Hippocampal formation (tissue), 2 donors: Measurements from ENCODE around the gene SLC22A23.

Source experiments
- DNase-seq, 2 donors: peaks; one replicate each; lab custom pipeline; 2025; lab: John Stamatoyannopoulos, UW

SLC22A23 gene

DNA sequence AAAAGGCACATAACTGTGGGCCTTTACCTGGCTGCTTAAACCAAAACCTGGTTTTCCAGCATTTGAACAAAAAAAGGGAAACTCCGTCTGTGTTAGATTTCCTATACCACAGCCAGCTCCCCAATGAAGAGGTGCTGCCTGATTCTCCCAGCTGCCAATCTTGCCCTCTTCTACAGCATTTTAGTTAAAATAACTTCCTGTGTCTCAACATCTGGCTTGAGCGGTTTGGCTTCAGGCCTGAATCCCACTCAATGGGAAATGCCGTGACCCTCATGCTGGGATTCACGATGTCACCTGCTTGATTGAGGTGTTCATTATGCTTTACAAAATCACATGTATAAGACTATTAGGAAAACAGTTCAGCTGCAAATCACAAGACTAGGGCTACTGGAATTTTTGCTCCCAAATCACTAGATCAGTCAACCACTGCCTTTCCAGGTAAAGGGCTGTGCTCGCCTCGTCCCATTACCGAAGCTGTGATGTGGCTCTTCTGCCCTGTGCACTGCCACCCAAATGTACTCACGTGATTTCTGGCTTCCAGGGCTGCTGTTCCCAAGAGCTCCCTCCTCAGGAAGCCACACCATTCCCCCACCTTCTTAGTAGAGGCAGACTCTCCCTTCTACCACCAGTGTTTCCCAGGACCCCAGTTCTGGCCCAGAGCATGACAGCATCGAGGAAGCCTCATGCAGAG lies 103.5 kb downstream of the SLC22A23 start:
- no peak for DNase-seq

DNA sequence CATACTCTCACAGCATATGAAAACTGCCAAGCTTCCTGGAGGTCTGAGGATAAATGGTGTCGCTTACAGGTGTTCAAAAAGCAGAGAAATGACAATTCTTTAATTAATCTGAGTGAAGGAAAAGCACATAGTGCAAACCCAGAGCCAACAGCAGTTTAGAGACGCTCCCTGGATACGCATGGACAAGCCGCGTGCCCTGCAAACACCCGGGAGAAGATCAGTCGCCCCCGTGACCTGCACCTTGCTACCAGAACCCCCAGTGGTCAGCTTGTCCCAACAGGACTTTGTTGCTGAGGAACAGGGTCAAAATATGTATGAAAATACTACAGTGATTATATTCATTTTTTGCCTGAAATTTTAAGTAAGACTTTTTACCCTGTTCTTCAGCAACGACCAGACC lies 104.2 kb downstream of the SLC22A23 start:
- DNase-seq = no peak

DNA sequence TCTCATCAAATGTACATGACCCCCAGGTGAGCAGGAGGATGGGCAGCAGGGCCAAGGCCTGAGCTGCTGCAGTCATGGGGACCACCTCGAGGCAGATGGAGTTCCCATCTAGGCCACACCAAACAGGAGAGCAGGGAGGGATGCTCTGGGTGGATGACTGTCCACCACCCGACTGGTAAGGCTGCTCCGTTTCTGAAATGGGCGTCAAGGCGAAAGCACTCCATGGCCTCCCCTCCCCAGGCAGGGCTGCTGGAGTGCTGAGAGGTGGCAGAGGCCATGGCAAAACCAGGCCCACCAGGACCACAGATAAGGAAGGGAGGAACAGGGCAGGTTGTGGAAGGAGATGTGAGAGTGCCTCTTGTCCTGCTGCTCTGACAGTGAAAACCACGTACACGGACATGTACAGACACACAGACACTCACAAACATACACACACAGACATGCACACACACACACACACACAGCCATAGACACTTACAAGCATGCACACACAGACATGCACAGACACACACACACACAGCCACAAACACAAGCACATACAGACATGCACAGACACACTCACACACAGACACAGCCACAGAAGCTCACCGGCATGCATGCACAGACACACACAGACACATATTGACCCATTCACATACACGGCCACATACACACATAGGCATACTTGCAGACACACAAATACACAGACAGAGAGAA lies 104.9 kb downstream of the SLC22A23 start:
- DNase-seq = no peak

DNA sequence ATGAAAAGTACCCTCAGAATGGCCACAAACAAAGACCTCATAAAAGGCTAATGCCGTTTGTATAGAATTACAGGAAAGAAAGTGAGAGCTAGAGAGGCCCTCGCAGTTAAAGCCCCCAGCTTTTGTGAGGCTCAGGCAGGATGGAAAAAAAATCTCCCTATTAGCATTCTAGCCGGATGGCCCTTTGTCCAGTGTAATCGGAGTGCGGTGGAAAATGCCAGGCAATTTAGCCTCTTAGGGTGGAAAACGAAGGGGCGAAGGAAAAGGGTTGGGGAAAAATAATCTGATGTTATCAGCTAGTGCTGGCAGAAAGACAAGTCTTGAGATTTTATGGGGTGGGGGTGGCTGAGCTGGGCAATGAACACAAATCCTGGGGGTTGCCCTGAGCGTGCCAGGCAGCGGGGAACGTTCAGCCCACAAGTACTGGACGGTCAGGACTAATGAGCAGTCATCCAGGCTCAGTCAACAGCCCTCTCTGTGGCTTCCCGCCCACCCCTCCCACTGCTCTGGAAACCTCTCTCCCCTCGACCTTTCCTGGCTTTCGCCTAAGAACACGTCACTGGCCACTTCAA lies 105.7 kb downstream of the SLC22A23 start:
- peak in 1 of 2 donors; percentile 65 for DNase-seq

DNA sequence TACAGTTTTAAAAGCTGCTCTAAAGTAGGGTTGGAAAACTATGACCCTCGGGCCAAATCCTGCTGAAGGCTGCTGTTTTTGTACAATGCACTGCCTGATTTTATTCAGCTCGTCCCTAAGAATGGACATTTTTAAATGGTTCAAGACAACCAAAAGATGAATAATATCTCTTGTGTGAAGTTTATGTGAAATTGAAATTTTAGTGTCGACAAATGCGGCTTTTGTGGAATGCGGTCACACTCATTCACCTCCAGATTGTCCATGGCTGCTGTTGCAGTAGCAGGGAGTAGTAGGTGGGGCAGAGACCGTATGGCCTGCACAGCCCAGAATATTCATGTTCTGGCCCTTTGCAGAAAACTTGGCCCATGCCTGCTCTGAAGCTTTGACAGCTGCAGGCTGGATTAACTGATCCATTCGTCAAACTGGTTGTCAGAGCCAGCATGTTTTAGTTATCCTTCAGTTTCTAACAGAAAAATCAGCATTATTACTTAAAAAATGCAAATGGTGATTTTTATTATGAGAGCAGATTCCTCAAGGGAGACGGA lies 106.5 kb downstream of the SLC22A23 start:
- DNase-seq = no peak

DNA sequence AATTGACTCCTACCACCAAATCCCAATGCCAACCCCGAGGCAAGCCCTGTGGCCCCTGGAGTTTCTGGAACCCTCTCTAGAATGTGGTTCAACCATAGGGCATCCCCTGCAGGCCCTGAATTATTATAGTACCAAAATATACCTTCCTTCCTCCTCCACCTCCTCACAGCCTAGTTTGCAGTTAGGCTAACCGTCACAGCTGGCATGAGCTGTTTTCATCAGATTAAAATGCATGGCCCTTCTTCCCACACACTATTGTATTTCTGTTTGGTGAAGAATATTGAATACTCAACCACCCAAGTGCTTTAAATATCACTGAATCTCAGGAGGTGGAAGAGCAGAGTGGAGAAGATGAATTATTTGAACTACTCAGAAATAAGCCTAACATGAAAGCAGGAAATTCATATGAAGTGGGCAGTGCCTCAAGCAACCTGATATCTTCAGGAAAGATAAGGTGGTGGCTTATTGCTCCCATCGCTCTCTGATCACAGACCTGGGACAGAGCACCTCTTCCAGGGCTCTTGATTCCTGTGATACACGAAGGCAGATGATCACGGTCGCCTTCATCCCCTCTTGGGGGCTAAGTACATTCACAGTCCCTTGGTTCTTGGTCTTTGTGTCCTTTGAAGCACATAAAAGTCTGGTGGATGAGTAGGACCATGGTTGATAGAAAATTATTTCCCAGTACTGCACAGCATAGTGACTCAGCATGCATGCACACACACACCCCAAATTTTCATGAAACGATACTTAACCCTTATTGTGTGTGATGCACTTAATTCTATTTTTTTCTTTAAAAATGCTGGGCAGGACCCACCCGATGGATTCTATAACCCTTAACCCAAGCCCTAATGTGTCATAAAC lies 107.2 kb downstream of the SLC22A23 start:
- no peak for DNase-seq

DNA sequence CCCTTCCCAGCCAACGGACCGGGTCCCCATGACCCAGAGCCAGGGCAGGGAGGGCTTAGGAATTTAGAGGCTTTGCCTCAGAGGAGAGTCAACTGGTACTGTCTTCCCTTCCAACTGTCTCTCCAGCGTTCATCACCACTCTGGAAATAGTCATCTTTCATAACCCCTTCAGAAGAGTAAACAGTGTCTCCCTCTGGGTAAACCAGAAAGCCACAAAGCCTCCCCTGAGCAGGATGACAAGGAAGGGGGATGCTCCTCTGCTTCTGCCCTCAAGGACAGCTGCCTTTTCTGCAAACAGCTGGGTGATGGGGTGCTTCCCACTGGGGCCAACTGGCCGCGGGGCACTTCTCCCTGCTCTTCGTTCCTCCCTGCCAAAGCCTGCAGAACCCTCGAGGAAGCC lies 108.0 kb downstream of the SLC22A23 start:
- DNase-seq = no peak

DNA sequence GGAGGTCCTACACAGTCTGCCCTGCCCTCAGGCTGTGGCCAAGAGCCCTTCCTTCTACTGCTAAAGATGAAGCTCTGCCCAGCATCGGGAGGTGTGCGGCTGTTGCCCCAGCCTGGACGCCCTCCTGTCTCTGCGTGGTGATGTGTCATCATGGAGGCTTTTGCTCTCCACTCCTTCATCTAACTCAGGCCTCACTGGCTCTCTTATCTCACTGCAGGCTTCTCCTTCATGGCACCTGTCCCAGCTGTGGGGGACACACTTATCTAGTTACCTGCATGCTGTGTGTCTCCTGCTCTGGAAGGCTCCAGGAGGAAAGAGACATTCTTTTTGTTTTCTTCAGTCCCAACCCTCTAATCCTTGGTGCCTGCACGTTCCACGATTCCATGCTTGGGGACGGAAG lies 109.0 kb downstream of the SLC22A23 start:
- no peak for DNase-seq

DNA sequence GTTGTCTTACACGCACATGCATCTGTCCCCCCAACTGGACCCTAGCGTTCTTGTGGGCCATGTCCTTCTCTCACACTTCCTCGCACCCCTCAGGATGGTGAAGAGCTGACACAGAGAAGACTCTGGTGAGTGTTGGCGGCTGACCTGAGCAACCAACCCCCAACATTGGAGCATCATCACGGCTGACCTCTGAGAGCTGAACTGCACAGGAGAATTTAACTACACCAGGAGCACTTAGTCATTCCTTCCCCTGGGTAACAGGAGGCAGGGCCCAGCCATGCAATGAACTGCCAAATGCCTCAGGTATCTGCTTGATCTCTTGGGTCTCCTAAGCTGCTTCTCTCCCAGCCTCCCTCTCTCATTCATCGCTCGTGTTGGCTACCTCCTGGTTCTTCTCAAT lies 109.6 kb downstream of the SLC22A23 start:
- DNase-seq = no peak

DNA sequence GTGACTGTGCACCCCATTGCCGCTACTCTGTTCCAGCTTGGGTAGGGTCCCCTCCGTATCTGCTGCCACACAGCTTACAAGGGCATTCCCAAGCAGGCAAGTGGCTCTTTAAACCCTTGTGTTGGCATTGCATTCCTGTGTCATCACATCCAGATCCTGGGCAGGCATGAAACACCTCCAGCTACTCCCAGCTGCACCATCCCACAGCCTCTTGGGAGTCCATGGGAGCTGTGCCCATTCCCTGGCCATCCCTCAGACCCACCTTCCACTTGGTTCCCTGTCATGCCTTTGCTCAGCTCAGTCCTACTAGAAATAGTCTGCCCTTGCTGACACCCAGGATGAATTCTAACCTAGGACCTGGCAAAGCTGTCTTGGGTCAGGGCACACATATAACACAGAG lies 110.4 kb downstream of the SLC22A23 start:
- no peak for DNase-seq

DNA sequence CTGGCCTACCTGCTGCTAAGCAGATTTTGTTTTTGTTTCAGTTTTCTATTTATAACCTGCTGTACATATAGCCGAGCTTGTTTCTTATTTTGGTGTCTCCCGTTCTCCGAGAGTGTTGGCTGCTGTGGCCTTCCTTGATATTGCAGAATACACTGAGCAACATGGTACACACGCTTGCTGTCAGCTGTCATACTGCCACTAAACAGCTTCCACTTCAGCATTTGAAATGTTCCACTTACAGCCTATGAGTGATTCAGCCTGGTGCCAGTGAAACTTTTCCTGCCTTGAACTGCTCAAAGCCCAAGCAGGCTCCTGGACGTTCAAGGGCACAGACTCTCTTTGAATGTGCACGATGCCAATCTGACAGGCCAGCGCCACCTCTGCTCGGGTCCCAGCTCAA lies 111.0 kb downstream of the SLC22A23 start:
- DNase-seq = no peak

DNA sequence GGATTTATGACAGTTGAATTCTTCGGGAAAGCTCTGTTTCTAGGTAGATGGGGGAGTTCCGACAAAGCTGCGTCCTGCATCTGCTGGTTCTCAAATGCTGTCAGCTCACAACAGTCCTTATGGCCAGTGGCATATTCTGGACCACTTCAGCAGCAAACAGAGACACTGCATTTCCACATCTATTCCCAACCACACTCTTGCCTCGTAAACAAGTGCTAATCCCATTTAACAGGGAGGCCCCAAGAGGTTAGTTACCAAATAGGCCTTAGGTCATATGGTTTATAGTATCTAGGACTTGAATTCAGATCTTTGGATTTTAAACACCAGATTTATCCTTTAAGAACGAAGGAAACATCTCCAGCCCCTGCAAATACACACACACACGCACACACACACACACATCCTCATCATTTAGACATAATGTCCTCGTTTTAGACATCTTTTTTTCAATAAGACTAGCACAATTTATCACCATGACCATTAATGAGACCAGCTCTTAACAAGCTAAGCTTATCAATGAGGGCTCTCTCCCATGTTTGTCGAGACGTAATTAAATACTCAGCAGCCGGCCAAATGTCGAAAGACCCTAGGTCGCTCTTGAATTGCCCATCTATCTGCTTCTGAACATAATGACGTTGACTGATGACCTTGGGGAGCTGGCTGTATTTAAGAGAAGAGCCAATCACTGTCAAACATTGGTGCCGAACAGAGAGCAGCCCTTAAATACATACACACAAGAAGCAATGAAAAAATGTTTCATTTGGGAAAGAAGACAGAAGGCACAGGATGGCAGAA lies 113.6 kb downstream of the SLC22A23 start:
- no peak for DNase-seq

DNA sequence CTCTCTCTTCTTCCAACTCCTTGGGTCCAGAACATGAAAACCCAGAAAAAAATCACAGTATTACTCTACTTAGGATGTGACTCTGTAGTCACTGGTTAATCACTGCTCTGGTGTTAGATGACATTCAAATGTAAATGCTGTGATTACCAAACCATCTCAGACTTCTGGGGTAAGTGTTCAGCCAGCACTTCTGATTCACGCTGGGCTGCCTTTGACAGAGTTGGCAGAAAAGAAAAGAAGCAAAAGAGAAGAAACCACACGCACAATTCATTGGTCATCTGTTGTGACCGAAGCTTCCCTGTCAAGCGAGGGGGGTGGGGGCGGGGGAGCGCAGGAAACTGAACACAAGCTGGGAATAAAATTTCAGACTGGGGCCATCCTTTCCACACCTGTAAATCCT lies 115.4 kb downstream of the SLC22A23 start:
- peak in 1 of 2 donors; percentile 32 for DNase-seq

DNA sequence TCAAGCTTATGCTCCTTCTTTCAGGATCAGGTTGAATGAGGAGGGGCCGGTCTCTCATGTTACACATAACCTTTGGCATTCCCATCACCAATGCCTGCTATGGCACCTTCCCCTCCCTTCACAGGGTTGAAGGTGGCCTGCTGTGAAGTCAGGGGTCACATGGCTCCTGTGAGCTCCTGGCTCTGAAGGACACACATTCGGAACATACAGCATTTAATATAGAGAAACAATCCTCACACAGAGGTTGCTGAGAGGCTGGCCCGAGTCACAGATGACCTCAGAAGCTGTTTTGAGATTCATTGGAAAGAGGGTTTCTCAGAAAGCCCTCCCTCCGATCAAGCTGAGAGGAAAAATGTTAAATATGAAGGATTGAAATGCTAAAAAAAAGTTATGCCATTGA lies 116.0 kb downstream of the SLC22A23 start:
- no peak for DNase-seq

DNA sequence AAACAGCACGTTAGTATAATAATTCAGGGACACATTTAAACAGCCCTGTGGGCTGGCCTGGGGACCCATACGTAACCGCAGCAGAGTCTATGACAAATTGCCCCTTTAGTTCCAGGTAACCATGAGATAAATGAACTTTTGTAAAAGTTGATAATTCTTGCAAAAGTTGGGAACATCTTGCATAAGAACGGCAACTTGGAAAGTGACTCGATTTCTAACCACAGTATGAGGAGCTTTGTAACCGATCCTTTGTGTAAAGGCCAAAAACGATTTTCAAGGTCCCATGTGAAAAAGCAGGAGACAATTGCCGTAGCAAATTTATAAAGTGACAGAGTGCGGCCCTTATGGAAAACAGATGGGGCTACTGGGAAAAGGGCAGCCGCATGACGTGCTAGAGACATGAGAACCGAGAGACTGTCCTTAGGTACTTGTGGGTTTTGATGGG lies 116.5 kb downstream of the SLC22A23 start:
- no peak for DNase-seq

DNA sequence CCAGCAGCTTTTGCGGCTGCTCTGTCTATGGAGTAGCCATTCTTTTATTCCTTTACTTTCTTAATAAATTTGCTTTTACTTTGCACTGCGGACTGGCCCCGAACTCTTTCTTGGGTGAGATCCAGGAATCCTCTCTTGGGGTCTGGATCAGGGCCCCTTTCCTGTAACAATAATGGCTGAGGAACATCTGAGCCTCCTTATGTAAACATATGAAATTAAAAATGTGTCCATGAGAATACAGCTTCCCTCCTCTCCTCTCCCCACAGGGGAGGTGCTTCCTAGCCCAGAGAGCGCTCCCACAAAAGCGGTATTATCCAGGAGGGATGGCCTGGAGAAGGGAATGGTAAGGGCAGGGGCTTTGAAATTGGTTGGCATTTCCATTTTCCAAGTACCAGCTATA lies 117.0 kb downstream of the SLC22A23 start:
- no peak for DNase-seq

DNA sequence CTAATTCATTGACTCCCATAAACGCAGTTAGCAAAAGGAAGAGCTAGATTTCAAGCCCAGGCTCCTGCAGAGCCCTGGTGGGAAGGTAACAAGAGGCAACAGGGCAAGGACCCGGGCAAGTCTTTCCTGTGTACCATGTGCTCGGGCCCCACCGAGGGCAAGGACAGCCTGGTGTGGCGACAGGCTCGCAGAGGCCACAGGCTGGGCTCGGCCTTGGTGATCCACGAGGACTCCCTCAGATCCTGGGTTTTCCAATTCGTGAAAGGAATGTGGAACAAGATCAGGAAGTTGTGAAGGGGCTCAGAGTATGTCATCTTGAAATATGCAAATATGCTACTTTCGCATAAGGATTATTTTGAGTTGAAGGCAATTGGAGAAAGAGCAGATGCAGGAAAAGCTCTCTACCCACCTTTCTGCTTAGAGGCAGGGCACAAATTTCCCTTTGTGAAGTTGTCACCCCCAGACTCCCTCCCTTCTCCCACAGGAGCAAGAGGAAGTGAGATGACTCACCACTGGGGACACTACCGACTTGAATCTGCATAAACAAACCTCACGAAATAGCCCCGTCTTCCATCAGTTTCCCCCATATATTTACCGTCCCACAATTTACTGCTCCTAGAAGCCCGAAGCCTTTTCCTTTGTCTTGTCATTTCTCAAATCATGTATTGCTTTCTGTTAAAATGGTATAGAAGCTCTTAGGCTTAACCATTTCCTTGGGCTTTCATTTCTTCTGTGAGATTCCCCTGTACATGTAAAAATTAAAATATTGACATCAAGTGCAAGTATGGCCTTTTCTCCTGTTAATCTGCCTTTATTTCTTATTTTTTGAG lies 119.1 kb downstream of the SLC22A23 start:
- DNase-seq = no peak

DNA sequence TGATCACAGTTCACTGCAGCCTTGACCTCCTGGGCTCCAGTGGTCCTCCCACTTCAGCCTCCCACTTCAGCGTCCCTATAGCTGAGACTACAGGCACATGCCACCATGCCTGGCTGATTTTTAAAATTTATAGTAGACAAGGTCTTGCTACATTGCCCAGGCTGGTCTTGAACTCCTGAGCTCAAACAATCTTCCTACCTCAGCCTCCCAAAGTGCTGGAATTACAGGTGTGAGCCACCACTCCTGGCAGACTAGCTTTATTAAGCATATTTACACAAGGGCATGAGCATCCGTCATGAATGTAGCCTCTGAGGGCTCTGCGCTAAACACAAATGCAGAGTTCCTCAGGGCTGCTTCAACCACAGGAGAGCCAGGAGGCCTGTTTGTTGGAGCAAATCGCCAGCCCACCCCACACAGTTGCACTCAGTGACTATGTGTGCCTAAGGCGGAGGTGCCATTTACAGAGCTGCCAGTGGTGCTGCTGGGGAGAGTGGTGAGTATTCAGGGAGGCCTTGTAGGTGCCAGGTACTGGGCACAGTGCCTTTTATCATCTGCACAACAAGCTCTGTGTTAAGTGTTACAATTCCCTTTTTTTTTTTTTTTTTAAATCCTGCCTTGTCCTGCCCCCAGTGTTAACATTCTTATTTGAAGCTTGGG lies 119.9 kb downstream of the SLC22A23 start:
- DNase-seq = no peak

DNA sequence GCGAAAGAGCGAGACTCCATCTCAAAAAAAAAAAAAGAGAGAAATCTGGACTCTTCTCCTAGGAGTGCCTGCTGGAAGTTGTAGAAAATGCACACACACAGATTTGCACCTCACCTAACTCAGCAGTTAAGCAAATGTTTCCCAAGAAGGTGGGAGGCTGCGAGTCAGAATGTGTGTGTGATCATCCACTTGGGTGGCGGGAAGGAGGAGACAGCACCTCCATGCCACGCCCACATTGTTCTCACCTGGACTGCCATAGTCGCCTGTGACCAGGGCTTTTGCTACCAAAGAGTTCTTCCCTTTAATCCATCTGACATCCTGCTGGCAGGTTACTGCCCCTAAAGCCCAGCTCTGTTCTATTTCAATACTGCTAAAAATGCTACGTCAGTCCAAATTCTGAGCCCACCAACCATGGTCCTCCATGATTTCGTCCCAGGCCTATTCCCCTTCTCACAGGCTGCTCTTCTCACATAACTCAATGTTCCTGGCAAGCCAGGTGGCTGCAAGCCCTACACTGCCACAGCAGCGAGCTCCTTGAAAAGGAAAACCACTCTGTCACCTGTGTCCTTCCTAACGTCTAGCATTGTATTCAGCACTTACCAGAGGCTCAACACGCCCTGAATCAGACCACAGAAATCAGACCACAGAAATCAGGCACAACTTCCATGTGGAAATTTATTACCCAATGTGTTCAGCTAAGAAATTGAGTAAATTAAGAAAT lies 120.6 kb downstream of the SLC22A23 start:
- no peak for DNase-seq
